H54 (cell line): ENCODE data around the gene MCF2L.

Source experiments
- DNase-seq: peaks from one replicate; pipeline ENCODE4 v3.0.0; 2011; ENCODE audit warnings: low spot score, mixed read lengths; ENCODE audit not compliant: insufficient read length
- FAIRE-seq: peaks from 3 replicates; lab custom pipeline; 2011; peaks lifted over from hg19 to GRCh38; lab: Jason Lieb, UNC
- POLR2A ChIP-seq: IDR thresholded peaks from 2 replicates; pipeline ENCODE4 v1.6.1; 2011; ENCODE audit warnings: low read depth, mild to moderate bottlenecking, low read length

MCF2L gene

GRCh38 chr13:112986470-112986869 is 17.5 kb downstream of the MCF2L start:
- DNase-seq, result no peak
- no peak for TF ChIP-seq POLR2A
- no peak for FAIRE-seq

- FAIRE-seq (no peak), DNase-seq (no peak)
- TF ChIP-seq POLR2A, result no peak
Observed at GRCh38 chr13:112986946-112987681, 18.1 kb downstream of the MCF2L start.

- DNase-seq (no peak), FAIRE-seq (no peak)
- no peak for TF ChIP-seq POLR2A
Observed at GRCh38 chr13:112987682-112988024, 18.6 kb downstream of the MCF2L start.

- FAIRE-seq (no peak), DNase-seq (no peak)
- no peak for TF ChIP-seq POLR2A
Observed at GRCh38 chr13:112990783-112991182, 21.8 kb downstream of the MCF2L start.

GRCh38 chr13:112991609-112992008 is 22.6 kb downstream of the MCF2L start:
- no peak for TF ChIP-seq POLR2A

GRCh38 chr13:112992931-112993680 is 24.1 kb downstream of the MCF2L start:
- TF ChIP-seq POLR2A, result no peak
- FAIRE-seq, result no peak

More at GRCh38 chr13:112991609-112992008, 22.6 kb downstream of the MCF2L start:
- DNase-seq (no peak), FAIRE-seq (no peak)

GRCh38 chr13:112994084-112994780 is 25.2 kb downstream of the MCF2L start:
- FAIRE-seq, result no peak
- TF ChIP-seq POLR2A, result no peak
- no peak for DNase-seq

More at GRCh38 chr13:112992931-112993680, 24.1 kb downstream of the MCF2L start:
- no peak for DNase-seq

GRCh38 chr13:112994781-112995355 is 25.9 kb downstream of the MCF2L start:
- no peak for TF ChIP-seq POLR2A
- FAIRE-seq (no peak), DNase-seq (no peak)

- FAIRE-seq (no peak), DNase-seq (no peak)
- no peak for TF ChIP-seq POLR2A
Observed at GRCh38 chr13:112995395-112996191, 26.6 kb downstream of the MCF2L start.

GRCh38 chr13:112996671-112997091 is 27.7 kb downstream of the MCF2L start:
- DNase-seq (no peak), FAIRE-seq (no peak)
- TF ChIP-seq POLR2A, result no peak

- FAIRE-seq, result no peak
- DNase-seq, result no peak
- no peak for TF ChIP-seq POLR2A
Observed at GRCh38 chr13:112997188-112998130, 28.4 kb downstream of the MCF2L start.
